GM19467 (cell line): ENCODE data around the gene VAMP1.
"Not testable (repeated sequence)": the region's sequence is repeated elsewhere in the genome, so short reads cannot be mapped to it uniquely, and the experiment has no call there.

ENCODE experiments used
- ATAC-seq: cut with Tn5 transposase; IDR thresholded peaks from one replicate; pipeline ENCODE4 v1.9.1; 2021; ENCODE audit warnings: mild to moderate bottlenecking, moderate library complexity; ENCODE audit not compliant: unreplicated experiment

Gene VAMP1

DNA sequence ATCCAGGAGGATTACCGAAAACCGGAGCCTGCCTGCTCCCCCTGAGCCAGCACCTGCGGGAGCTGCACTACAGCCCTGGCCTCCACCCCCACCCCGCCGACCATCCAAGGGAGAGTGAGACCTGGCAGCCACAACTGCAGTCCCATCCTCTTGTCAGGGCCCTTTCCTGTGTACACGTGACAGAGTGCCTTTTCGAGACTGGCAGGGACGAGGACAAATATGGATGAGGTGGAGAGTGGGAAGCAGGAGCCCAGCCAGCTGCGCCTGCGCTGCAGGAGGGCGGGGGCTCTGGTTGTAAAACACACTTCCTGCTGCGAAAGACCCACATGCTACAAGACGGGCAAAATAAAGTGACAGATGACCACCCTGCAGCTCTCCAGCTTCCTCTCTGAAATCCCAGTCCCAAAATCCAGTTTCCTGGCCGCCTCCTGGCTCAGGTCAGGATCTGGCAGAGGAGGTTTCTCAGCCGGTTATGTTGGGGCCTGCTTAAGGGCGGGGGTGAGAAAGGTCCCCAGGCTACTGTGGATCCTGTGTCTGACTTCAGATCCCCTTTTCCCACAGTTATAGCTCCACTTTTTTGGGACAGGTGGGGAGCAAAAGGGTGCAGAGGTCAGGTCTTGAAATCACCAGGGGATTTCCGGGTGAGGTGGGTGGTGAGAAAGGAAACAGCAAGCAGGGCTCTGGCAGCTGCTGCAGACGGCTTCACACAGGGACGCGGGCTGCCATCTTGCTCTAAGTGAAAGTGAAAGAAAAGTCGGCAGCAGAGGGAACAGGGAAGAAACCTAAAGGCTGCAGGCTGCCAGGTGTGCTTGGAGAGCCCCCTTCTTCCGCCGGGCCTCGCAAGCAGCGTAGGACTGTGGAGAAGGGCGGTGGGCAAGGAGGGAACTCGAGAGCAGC is 18.9 kb downstream of the VAMP1 start, which contains the start of gene TAPBPL:
Gene TAPBPL, plus strand, starts transcription at position 695 of the 897 bp plus-strand sequence. CDS start 207 bp downstream, outside the sequence.
- ATAC-seq, result no peak

DNA sequence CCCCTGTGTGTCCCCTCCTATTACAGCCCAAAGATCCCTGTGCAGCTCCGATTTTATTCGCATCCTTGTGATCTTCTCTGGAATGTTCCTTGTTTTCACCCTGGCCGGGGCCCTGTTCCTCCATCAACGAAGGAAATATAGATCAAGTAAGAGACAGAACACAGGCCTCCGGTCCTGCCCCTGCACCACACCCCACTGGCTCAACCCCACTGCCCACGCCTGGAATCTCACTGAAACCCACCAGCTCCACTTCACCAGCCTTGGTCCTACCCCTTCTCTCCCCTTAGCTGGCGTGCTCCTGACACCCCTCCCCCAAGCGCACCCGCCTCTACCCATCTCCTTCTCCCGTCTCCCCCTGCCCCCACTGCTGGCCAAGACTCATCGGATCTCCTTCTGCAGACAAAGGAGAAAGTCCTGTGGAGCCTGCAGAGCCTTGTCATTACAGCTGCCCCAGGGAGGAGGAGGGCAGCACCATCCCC is 19.6 kb downstream of the VAMP1 start:
- ATAC-seq, result no peak

DNA sequence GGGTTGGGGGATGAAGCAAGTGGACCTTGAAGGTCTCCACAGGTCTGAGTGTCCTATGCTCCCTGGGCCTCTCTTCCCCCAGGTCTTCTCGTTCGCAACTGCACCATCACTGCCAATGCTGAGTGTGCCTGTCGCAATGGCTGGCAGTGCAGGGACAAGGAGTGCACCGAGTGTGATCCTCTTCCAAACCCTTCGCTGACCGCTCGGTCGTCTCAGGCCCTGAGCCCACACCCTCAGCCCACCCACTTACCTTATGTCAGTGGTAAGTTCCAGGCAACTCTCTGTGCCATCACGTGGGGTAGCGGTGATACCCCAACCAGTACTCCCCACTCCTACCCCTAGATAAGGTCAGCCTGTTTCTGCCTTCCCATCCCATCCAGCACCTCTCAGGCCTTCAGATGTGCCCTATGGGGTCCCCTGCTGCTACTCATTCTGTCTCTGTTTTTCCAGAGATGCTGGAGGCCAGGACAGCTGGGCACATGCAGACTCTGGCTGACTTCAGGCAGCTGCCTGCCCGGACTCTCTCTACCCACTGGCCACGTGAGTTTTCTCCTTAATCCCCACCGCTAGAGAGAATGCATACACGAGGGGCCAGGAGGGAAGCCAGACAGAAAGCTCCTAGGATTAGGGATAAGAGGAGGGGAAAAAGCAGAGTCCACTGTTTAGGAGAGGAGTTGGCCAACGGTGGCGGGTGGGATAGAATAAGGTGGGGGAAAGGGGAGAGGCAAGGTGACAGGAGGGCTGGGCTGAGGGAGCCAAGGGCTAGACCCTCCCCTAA is 20.2 kb downstream of the VAMP1 start:
- no peak for ATAC-seq

DNA sequence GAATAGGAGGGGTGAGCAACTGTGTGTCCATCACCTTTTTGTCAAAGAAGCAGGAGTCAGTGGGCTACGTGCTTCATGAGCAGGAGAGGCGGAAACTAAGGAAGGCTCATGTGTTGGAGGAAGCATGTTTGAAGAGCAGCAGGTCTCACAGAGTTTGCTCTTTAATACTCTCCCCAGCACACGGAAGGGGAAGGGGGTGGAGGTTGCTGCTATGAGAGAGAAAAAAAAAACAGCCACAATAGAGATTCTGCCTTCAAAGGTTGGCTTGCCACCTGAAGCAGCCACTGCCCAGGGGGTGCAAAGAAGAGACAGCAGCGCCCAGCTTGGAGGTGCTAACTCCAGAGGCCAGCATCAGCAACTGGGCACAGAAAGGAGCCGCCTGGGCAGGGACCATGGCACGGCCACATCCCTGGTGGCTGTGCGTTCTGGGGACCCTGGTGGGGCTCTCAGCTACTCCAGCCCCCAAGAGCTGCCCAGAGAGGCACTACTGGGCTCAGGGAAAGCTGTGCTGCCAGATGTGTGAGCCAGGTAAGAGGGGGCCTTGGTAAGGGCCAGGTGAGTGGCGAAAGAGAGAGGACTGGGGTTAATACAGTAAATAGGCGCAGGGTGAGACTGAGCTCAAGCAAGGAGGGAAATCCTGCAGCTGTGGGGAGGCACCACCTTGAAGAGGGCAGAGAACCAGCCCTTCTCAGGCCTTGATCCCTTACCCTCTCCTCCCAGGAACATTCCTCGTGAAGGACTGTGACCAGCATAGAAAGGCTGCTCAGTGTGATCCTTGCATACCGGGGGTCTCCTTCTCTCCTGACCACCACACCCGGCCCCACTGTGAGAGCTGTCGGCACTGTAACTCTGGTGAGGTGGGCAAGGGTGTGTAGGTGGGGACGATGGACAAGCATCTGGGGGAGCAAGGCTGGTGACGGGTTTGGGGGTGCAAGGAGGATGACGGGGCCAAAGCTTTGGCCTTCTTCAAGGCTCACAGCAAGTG is 25.5 kb downstream of the VAMP1 start, which contains the start of gene CD27:
Gene CD27, plus strand, starts transcription at position 252 of the 985 bp plus-strand sequence. Its CDS starts 141 bp downstream, at position 393.
- ATAC-seq, result no peak

DNA sequence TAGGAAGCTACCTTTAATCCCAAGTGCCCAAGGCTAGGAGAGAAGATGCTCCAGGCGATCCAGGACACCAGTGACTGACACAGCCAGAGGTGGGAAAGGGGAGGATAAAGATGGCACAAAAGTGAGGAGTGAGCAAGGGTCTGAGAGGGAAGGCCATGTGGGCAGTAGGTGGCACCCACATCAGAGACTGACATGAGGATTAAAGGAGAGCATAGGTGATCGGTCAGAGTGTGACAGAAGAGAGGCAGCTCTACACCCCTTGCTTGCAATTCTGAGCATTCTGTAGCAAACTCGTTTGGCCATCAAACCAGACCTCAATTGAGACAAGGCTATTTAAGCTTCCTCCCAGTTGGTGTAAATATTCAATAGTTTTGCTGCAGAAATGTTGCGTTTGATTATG is 26.4 kb downstream of the VAMP1 start:
- no peak for ATAC-seq

DNA sequence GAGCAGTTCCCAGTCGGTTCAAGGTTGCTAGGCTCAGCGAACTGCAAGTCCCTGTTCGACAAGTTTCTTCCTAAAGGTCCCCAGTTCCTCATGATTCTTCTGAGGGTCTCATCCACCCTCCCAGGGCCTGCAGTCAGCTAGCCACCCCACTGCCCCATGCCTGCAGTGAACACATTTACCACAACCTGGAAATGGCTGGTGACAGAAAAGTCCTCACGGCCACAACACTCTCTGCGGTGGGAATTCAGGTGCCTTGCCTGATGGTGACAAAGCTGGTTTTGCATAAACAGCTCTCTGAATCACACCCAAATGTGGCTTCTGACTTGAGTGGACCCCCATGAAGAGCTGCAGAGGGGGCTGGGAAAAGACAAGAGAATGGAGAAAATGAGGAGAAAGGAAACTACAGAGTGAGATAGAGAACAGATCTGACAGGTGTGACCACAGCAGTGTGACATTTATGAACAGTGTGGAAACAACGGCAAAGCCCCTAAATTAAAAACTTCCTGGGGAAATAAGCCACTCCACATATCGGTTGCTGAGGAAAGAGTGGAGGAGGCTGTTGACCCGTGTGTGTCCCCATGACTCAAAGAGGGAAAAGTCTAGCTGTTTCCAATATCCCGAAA is 27.0 kb downstream of the VAMP1 start:
- no peak for ATAC-seq

DNA sequence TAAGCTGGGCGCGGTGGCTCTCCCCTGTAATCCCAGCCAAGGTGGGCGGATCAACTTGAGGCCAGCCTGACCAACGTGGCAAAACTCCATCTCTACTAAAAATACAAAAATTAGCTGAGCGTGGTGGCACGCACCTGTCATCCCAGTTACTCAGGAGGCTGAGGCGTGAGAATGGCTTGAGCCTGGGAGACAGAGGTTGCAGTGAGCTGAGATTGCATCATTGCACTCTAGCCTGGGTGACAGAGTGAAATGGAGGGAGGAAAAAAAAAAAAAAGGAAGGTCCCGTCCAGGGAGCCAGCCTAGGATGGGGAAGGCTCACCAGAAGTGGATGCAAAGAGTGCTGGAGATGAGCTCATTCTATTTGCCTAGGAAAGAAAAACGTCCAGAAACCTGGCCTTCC is 27.6 kb downstream of the VAMP1 start:
- ATAC-seq, result no peak

DNA sequence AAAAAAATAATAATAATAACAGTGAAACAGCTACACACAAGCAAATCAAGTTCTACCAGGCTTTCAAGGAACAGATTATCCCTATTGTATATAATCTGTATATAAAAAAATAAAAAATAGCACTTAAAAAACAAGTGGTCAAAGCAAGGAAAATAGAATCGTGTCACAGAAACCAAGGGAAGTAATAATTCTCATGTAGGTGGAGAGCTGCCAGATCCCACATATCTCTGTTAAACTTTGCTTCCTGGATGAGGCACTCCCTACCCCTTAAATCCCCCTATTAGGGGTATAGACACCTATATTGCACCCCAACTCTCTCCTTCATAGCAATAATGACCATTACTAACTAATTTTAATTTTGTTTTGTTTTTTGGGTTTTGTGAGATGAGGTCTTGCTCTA is 30.1 kb downstream of the VAMP1 start:
- ATAC-seq, result no peak

DNA sequence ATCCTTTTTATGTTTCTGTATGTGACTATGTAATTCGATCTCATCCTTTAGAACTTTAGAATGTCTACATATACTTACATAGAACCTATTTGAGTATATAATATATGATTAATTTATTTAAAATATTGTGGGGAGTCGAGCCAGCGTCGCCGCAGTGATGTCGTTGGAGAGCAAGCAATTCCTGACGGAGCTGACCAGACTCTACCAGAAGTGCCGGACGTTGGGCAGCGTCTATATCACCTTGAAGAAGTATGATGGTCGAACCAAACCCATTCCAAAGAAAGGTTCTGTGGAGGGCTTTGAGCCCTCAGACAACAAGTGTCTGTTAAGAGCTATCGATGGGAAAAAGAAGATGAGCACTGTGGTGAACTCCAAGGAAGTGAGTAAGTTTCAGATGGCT is 32.1 kb downstream of the VAMP1 start:
- ATAC-seq, result no peak

DNA sequence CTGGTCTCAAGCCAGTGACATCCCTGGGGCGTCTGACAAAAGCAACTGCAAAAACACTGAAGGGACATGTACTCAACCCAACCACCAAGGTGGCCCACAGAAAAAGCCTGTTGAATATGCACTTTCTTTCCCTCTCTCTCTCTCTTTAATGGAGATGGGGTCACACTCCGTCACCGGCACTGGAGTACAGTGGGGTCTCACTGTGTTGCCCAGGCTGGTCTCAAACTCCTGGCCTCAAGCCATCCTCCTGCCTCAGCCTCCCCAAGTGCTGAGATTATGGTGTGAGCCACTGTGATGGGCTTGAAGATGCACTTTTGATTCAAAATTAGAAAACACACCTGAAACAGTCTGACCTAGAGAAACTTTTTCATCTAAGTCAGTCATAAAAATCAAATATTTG is 32.9 kb downstream of the VAMP1 start:
- ATAC-seq, result no peak

DNA sequence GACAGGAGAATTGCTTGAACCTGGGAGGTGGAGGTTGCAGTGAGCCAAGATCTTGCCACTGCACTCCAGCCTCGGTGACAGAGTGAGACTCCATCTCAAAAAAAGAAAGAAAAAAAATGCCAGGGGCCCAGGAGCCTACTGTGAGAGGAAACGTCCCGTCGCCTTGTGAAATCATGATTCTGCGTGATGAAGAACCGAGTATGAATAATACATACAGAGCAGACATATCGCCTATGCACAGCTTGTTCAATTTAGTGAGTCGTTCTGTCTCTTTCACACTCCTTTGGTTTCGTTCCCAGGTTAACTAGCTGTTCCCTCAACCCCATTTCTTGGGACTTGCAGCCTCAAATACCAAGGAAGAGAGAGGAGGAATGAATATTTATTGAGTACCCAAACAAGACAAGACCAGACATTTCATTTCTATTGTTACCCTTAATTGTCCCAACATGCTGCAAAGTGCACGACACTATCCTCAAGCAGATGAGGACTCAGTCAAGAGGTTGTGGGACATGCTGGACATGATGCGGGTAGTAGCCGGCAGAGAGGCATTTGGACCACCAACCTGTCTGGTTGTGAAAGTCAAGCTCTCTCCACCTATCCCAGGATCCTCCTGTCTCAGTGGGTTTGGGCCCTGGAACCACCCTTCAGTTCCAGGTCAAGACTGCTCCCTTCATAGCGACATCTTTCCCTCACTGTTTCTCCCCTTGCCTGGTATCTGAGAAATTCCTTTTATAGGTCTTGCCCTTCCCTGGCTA is 34.3 kb downstream of the VAMP1 start:
- no peak for ATAC-seq

DNA sequence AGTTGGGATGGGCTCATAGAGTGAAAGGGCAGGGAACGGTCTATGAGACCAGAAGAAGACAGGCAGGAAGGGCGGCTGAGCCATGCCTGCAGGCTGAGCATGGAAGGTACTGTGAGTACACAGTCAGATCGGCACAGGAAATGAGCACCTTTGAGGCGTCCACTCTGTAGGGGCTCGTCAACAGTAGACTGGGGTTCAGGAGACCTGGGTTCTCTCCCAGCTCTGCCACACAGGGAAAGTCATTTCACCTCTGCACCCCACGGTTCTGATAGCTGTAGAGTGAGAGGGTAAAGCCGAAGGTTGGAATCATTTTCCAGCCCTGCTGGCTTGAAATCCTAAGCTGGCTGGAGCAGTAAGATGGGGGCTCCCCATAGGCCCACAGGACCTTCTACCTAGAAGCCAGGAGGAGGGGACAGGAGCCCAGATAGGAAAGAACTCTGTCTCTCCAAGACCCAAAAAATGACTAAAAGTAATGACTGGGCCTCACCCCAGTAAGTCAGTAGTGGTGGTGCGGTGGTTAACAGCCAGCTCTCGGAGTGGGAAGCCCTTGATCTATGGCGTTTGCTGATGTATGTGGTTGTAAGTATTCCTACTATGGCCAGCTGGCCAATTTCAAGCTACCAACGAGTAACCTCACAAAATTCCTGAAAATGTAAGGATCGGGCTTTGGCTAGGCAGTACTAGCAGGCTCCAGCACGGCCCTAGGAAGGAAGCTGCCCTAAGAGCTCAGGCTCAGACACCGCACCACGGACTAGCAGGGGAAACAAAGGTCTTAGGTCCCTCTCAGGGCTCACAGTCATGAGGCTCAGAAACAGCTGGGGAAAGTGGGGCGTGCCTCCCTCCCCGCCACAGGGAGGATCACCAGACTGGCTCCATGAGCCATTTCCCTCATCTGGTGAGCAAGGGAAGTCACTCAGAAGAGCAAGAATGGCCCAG is 36.0 kb downstream of the VAMP1 start:
- ATAC-seq, result no peak

DNA sequence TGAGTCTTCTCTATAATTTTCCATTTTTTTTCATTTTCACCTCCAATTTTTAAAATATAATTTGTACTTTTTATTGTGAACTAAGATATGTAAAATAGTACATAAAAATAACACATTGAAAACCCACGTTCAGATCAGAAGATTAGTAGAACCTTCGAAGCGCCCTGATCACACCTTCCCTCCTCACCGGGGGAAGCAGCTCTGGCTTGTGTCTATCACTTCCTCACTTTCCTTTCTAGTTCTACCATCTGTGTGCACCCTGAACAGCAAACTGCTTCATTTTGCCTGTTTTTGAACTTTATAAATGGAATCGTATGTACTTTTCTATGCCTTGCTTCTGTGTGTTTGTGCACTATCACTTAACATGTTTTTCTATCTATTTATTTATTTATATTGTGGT is 37.5 kb downstream of the VAMP1 start:
- no peak for ATAC-seq

DNA sequence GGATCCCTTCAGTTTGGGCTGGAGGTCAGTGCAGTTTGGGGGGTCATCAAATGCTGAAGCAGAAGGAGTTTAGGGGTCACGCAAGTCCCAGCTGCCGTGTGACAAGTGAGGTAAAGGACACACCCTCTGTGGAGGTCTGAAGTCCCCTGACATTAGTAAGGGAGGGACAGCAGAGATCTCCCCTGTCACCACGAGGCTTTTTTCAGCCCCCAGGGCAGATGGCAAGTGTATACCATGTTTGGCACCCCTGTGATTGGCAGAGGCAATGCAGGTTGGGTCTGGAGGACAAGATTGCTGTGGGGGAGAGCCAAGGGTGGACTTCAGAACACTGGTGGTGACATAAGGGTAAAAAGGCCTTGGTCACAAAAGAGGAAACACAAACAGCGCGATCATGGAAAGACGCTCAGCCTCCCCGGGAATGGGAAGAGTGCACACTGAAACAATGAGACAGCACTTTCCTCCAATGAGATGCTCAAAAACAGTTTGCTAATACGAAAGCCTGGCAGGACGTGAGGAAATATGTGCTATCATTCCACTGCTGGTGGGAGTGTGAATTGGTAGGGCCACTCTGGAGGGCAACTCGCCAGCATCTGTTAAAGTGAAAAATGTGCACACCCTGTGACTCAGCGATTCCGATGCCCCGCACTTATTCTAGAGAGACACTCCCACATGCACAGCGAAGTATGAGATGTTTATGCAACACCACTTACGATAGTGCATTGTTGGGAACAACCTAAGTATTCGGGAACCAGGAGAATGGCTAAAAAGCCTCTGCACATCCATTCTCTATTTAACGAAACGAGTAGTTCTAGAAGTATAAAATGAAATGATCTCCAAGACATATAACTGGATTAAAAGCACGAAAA is 40.1 kb downstream of the VAMP1 start:
- ATAC-seq, result no peak

DNA sequence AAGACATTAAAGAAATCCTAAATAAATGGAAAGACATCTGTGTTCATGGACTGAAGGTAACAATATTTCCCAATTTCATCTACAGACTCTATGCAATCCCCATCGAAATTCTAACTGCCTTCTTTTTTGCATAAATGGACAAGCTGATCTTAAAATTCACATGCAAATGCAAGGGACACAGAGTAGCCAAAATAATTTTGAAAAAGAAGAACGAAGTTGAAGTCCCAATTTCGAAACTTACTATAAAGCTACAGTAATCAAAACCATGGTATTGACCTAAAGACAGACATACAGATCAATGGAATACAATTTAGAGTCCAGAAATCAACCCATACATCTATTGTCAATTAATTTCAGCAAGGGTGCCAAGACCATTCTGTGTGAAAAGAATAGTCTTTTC is 42.2 kb downstream of the VAMP1 start:
- ATAC-seq, result no peak

DNA sequence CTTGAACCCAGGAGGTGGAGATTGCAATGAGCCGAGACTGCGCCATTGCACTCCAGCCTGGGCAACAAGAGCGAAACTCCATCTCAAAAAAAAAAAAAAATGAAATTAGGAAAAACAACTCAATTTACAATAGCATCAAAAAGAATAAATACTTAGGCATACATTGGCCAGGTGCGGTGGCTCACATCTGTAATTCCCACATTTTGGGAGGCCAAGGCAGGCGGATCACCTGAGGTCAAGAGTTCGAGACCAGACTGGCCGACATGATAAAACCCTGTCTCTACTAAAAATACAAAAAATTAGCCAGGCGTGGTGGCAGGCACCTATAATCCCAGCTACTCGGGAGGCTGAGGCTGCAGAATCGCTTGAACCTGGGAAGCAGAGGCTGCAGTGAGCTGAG is 42.7 kb downstream of the VAMP1 start:
- ATAC-seq, result not testable (repeated sequence)
